Measurements from ENCODE around the gene B9D2.

B9D2 gene

GRCh38 chr19:41308450-41309179, 55.3 kb downstream of the B9D2 start:
- DNase-seq (ENCODE audit: low read depth), result peak; percentile 86

GRCh38 chr19:41307954-41308449, 55.9 kb downstream of the B9D2 start:
- DNase-seq (ENCODE audit: low read depth), result no peak

GRCh38 chr19:41307090-41307875, 56.7 kb downstream of the B9D2 start:
- DNase-seq (ENCODE audit: low read depth), result no peak

DNA sequence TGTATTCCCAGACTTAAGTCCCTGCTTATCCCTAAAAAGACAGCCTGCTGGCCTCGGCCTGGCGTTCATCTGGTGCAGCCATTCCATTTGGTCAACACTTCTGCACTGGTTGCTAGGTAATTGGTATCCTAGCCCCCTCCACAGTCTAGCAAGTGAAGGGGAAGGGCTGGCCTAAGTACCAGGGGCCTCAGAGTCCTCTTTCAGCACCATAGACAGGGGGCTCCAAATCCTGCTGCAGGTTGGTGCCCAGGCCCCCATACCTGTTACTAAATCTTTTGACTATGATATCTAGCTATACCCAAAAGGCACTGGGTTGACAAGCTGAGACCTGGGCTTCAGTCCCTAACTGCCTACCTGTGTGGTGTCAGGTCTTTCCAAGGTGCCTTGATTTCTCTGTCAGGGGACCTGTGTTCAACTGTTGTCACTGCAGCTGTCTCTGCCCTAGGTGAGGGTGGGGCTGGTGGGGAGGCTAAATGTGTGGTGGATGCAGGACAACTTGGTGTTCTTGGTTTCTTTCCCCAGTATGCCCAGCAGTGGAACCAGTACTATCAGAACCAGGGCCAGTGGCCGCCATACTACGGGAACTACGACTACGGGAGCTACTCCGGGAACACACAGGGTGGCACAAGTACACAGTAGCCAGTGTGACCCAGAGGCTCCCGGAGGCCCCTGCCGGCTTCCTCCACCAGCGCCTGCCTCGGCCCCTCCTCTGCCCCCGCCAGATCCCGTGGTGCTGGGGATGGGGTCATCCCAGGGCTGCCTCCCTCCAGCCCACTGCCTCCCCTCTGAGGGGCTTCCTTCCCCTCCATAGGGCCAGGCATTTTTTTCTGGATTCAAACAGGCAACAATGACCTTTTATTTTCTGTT, 57.8 kb downstream of the B9D2 start:
- DNase-seq (ENCODE audit: low read depth), result no peak

DNA sequence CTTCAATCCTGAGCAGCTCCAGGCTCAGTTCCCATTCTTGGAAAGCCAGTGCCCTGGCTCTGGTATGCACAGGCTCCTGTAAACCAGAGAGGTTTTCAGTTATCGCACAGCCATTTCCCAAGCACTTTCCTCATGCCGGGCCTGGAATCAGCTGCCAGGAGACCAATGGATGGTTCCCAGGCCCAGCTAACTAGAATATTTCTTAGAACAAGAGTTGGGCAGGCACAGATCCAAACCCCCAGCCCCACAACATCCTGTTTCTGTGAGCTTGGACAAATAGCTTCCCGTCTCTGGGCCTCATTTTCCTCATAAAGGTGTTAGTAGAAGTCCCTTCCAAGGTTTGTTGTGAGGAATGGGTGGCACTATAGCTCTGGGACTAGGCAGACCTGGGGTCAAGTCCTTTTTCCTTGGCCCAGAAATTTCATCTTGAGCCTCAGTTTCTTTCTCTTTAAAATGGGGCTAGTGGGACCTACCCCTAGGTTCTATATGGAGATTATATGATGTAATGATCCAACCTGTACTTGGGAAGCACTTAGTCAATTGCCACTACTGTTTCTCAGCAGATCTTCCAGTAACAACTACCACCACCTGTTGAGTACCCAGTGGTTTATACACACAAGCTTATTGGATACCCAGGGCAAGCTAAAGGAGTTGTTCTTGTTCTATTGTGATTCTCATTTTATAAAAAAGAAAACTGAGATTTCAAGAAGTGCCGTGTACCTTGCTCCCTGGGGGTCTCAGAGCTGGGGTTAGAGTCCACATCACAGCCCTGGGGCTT, 59.1 kb downstream of the B9D2 start:
- no peak for DNase-seq (ENCODE audit: low read depth)
